ENCODE measurements around the gene ZNF675.

- TF ChIP-seq EZH2phosphoT487 (IDR thresholded peaks at IDR 0.05; ENCODE audit: borderline replicate concordance, low read length) (no peak), EZH2 (IDR thresholded peaks at IDR 0.05; ENCODE audit: low read length, unreplicated experiment) (no peak)
These were observed 31.8 kb upstream of the ZNF675 start for GRCh38 chr19:23718802-23719201.
